CD4-positive, alpha-beta T cell treated with Interleukin-4 for 1 hour (primary cell): ENCODE results near the gene SLCO4A1.

Source experiments
- DNase-seq, 2 donors: peaks; one replicate each; pipeline ENCODE4 v3.0.0-alpha.2; 2020 to 2022

Gene SLCO4A1

DNA sequence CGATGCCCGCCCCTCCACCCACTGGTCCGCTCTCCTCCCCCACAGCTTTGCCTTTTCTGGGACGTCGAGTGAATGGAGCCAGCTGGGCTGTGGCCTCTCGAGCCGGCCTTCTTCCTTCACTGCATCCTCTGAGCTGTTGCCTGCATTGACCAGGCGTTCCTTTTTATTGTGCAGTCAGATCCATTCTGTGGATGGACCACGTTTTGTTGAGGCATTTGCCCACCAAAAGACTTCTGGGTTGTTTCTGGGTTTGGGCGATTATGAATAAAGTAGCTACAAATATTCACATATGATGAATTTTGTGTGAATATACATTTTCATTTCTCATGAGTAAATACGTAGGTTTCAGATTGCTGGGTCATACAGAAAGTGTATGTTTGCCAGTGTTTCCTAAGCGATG is 76.2 kb downstream of the SLCO4A1 start:
- no peak for DNase-seq

DNA sequence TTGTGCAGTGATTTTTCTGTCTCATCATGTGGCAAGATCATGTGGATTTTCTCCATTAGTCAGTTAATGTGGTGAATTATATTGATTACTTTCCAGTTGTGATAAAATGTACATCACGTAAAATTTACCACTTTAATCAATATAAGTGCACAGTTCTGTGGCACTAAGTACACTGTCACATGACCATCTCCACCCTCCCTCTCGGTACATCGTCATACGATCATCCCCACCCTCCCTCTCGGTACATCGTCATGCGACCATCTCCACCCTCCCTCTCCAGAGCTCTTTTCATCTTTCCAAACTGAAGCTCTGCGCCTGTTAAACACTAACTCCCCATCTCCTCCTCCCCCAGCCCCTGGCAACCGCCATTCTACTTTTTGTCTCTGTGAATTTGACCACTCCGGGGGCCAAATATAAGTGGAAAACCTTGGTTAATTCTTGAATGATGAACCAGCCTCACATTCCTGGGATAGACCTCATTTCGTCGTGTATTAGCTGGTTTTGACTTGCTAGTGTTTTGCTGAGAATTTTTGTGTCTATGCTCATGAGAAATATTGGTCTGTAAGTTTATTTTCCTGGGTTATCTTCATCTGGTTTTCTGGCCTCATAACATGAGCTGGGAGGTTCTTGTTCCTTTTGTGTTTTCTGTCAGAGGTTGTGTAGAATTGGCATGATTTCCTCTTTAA is 77.1 kb downstream of the SLCO4A1 start:
- DNase-seq: no peak
